Upper lobe of left lung (tissue), 6 donors: ENCODE measurements around the gene MRPL58. TPM values are rescaled to one million over a fixed set of nuclear protein-coding genes. Genes with fewer than 3 reads are reported as not detected.
"Not testable (repeated sequence)": the region's sequence is repeated elsewhere in the genome, so short reads cannot be mapped to it uniquely, and the experiment has no call there.

ENCODE experiments used
- ATAC-seq, 2 donors: fragments of 200-7000 bp; cut with Tn5 transposase; one replicate each; pipeline ENCODE4 v1.9.1; 2022; ENCODE audit warnings: mild to moderate bottlenecking in 2 of 2, moderate library complexity in 2 of 2; ENCODE audit not compliant: low FRiP score in 2 of 2
- DNase-seq, 2 donors: peaks; one replicate each; pipeline ENCODE4 v3.0.0-alpha.2; 2019 to 2020
- H3K27ac ChIP-seq, 4 donors: fragments of 200-600 bp; sonication (generic); one replicate each; pipeline ENCODE4 v1.5.1; 2016 to 2019
- H3K27me3 ChIP-seq, 4 donors: fragments of 200-600 bp; sonication (generic); one replicate each; pipeline ENCODE4 v1.5.1; 2017 to 2019
- H3K36me3 ChIP-seq, 4 donors: fragments of 200-600 bp; sonication (generic); one replicate each; pipeline ENCODE4 v1.5.1; 2016 to 2019
- H3K4me1 ChIP-seq, 4 donors: fragments of 200-600 bp; sonication (generic); one replicate each; pipeline ENCODE4 v1.5.1; 2018 to 2019
- H3K4me3 ChIP-seq, 4 donors: fragments of 200-600 bp; sonication (generic); one replicate each; pipeline ENCODE4 v1.5.1; 2017 to 2019; ENCODE audit warnings: mild to moderate bottlenecking in 2 of 4, moderate library complexity in 1 of 4
- H3K9me3 ChIP-seq, 4 donors: fragments of 200-600 bp; sonication (generic); one replicate each; pipeline ENCODE4 v1.5.1; 2018 to 2019
- CTCF ChIP-seq, 6 experiments: fragments of 450-650 bp in 4 of 6; fragments of 200-600 bp in 2 of 6; sonication (generic) in 2 of 6; IDR thresholded peaks; one replicate each; pipeline ENCODE4 v1.5.1; 2016 to 2019; ENCODE audit warnings: antibody characterized with exemption in 6 of 6
- EP300 ChIP-seq, 4 donors: sonication (generic); formaldehyde crosslinking; IDR thresholded peaks; one replicate each; pipeline ENCODE4 v1.5.1; 2017; ENCODE audit warnings: antibody characterized with exemption in 4 of 4, control low read depth in 2 of 4
- POLR2A ChIP-seq, 4 donors: fragments of 450-650 bp; IDR thresholded peaks; one replicate each; pipeline ENCODE4 v1.5.1; 2016 to 2017; ENCODE audit warnings: antibody characterized with exemption in 4 of 4, mild to moderate bottlenecking in 2 of 4
- POLR2AphosphoS5 ChIP-seq, 2 donors: sonication (generic); formaldehyde crosslinking; IDR thresholded peaks; one replicate each; pipeline ENCODE4 v1.5.1; 2017; ENCODE audit warnings: antibody characterized with exemption in 2 of 2
- WGBS, 2 donors: methylation state at CpG; one replicate each; pipeline ENCODE4 v1.1.5; 2017 to 2018; 5-methylcytosine and 5-hydroxymethylcytosine counted together
- total RNA-seq, 6 donors: library from RNA; depleted of rRNA in 4 of 6; stranded (reverse); fragments of >200 nt in 4 of 6; gene quantifications; one replicate each; pipeline versions ENCODE4 v1.1.0 to v1.2.1, GENCODE V29; 2016 to 2021
- donor health status: DM: no; HTN: no; CAD: no; lungs with moderate emphysema.
- donor health status: DM: no; HTN: yes; CAD: no; lungs with severe emphysema.

Gene MRPL58
- total RNA-seq, 6 donors from 2014 or later, result 10.5 to 41.0 (median 21.8) TPM

GRCh38 chr17:75036643-75037268 is 24.3 kb downstream of the MRPL58 start:
- no peaks in the 10 kb centered on the region for H3K9me3 ChIP-seq
- ATAC-seq, result peak; percentile 32 to 80
- H3K27me3 ChIP-seq, result no peaks in the 10 kb centered on the region
- H3K4me3 ChIP-seq, result peak overlapping the region in 2 of 4 donors; percentile 10 to 12
- H3K36me3 ChIP-seq, result peaks cover 17 to 38% (median 36%) of the 10 kb centered on the region in 4 donors
- DNase-seq, result peak in 1 of 2 donors; percentile 79
- peak overlapping the region; percentile 82 to 91 (median 88) for H3K27ac ChIP-seq
- 54 to 60% methylated on average over 24 to 27 of the region's 27 CpGs for whole genome bisulfite sequencing, 2 donors
- H3K4me1 ChIP-seq, result peaks cover 36 to 47% (median 40%) of the 10 kb centered on the region in 4 donors
- TF ChIP-seq POLR2AphosphoS5 (IDR thresholded peaks at IDR 0.05), result peak in 1 of 2 donors; percentile 55
- peak in 1 of 4 donors; percentile 29 for TF ChIP-seq POLR2A (IDR thresholded peaks at IDR 0.05)
- TF ChIP-seq EP300 (IDR thresholded peaks at IDR 0.05), result no peak
- TF ChIP-seq CTCF (IDR thresholded peaks at IDR 0.05), result no peak

- DNase-seq (no peak), ATAC-seq (no peak)
- Histone ChIP-seq H3K9me3 (no peaks in the 10 kb centered on the region), H3K27ac (no peak overlapping the region), H3K4me1 (peaks cover 15 to 25% (median 19%) of the 10 kb centered on the region in 4 donors), H3K27me3 (no peaks in the 10 kb centered on the region), H3K4me3 (no peak overlapping the region), H3K36me3 (peaks cover 22 to 46% (median 42%) of the 10 kb centered on the region in 4 donors)
- 73 to 78% methylated on average over 5 of the region's 5 CpGs for WGBS, 2 donors
- TF ChIP-seq POLR2AphosphoS5 (IDR thresholded peaks at IDR 0.05), result no peak
- no peak for TF ChIP-seq CTCF (IDR thresholded peaks at IDR 0.05)
- no peak for TF ChIP-seq POLR2A (IDR thresholded peaks at IDR 0.05)
- TF ChIP-seq EP300 (IDR thresholded peaks at IDR 0.05), result no peak
Observed at GRCh38 chr17:75039238-75039637, 26.8 kb downstream of the MRPL58 start.

GRCh38 chr17:75041656-75042280 is 29.3 kb downstream of the MRPL58 start:
- no peak overlapping the region for H3K27ac ChIP-seq
- peaks cover 6 to 13% (median 9%) of the 10 kb centered on the region in 4 donors for H3K4me1 ChIP-seq
- WGBS, 2 donors, result 82 to 86% methylated on average over 11 to 12 of the region's 12 CpGs
- peaks cover 22 to 46% (median 42%) of the 10 kb centered on the region in 4 donors for H3K36me3 ChIP-seq
- no peak overlapping the region for H3K4me3 ChIP-seq
- no peaks in the 10 kb centered on the region for H3K9me3 ChIP-seq
- no peaks in the 10 kb centered on the region for H3K27me3 ChIP-seq
- no peak for DNase-seq
- ATAC-seq, result no peak
- TF ChIP-seq POLR2A (IDR thresholded peaks at IDR 0.05) (no peak), EP300 (IDR thresholded peaks at IDR 0.05) (no peak), CTCF (IDR thresholded peaks at IDR 0.05) (no peak), POLR2AphosphoS5 (IDR thresholded peaks at IDR 0.05) (no peak)

- 76 to 86% methylated on average over 5 of the region's 5 CpGs for WGBS, 2 donors
- H3K27me3 ChIP-seq, H3K9me3 ChIP-seq, H3K4me3 ChIP-seq, ATAC-seq, H3K27ac ChIP-seq, DNase-seq: not testable (repeated sequence)
- H3K36me3 ChIP-seq, result peaks cover 18 to 39% (median 32%) of the 10 kb centered on the region in 4 donors
- H3K4me1 ChIP-seq, result peaks cover 16 to 27% (median 18%) of the 10 kb centered on the region in 4 donors
Observed at GRCh38 chr17:75043789-75044188, 31.3 kb downstream of the MRPL58 start.

- Histone ChIP-seq H3K4me1 (peaks cover 16 to 33% (median 23%) of the 10 kb centered on the region in 4 donors), H3K4me3 (no peak overlapping the region), H3K27me3 (no peaks in the 10 kb centered on the region), H3K36me3 (peaks cover 16 to 35% (median 25%) of the 10 kb centered on the region in 4 donors), H3K9me3 (no peaks in the 10 kb centered on the region), H3K27ac (no peak overlapping the region)
- DNase-seq (no peak), ATAC-seq (no peak)
- 81 to 83% methylated on average over 7 of the region's 7 CpGs for WGBS, 2 donors
- TF ChIP-seq EP300 (IDR thresholded peaks at IDR 0.05) (no peak), CTCF (IDR thresholded peaks at IDR 0.05) (no peak), POLR2A (IDR thresholded peaks at IDR 0.05) (no peak), POLR2AphosphoS5 (IDR thresholded peaks at IDR 0.05) (no peak)
Observed at GRCh38 chr17:75044716-75045115, 32.2 kb downstream of the MRPL58 start.

GRCh38 chr17:75045946-75046406 is 33.5 kb downstream of the MRPL58 start:
- Histone ChIP-seq H3K4me1 (peaks cover 16 to 33% (median 23%) of the 10 kb centered on the region in 4 donors), H3K4me3 (peak overlapping the region; percentile 89 to 99 (median 94)), H3K36me3 (peaks cover 9 to 35% (median 18%) of the 10 kb centered on the region in 4 donors), H3K27ac (peak overlapping the region; percentile 96 to 99 (median 98))
- DNase-seq, H3K9me3 ChIP-seq, ATAC-seq, H3K27me3 ChIP-seq: not testable (repeated sequence)
- 20 to 25% methylated on average over 25 of the region's 25 CpGs for WGBS, 2 donors
